Body of pancreas (tissue), 4 donors: ENCODE results near the gene NLGN1. TPM values are rescaled to one million over a fixed set of nuclear protein-coding genes. Genes with fewer than 3 reads are reported as not detected.
"Not testable (repeated sequence)": the region's sequence is repeated elsewhere in the genome, so short reads cannot be mapped to it uniquely, and the experiment has no call there.

Experiments
- ATAC-seq: fragments of 150-250 bp; one replicate; pipeline ENCODE4 v1.9.1; 2016
- DNase-seq, 4 donors: peaks; one replicate each; pipeline ENCODE4 v3.0.0-alpha.2; 2019
- H3K27ac ChIP-seq, 4 donors: fragments of 200-600 bp; sonication (generic); 1 replicate in 3 of 4; 2 replicates in 1 of 4; pipeline versions ENCODE4 v1.5.1 to v1.6.1; 2016 to 2019; ENCODE audit warnings: mild to moderate bottlenecking in 1 of 4, mixed read lengths in 1 of 4, moderate library complexity in 1 of 4
- H3K27me3 ChIP-seq, 2 donors: fragments of 200-600 bp; sonication (generic); one replicate each; pipeline ENCODE4 v1.6.0; 2016; ENCODE audit warnings: mild to moderate bottlenecking in 1 of 2
- H3K36me3 ChIP-seq, 2 donors: fragments of 200-600 bp; sonication (generic); replicated peaks in 1 of 2; 2 replicates each; pipeline ENCODE4 v1.5.1; 2016; ENCODE audit warnings: low read depth in 2 of 2; ENCODE audit not compliant: insufficient read depth in 1 of 2
- H3K4me1 ChIP-seq: fragments of 200-600 bp; sonication (generic); one replicate; pipeline ENCODE4 v1.6.0; 2016
- H3K4me3 ChIP-seq, 2 donors: fragments of 200-600 bp; sonication (generic); 1 replicate in 1 of 2; 2 replicates in 1 of 2; pipeline ENCODE4 v1.5.1; 2016 to 2019
- H3K9me3 ChIP-seq, 3 donors: fragments of 200-600 bp; sonication (generic); 1 replicate in 2 of 3; 2 replicates in 1 of 3; pipeline ENCODE4 v1.5.1; 2016
- POLR2A ChIP-seq, 3 donors: fragments of 450-650 bp; IDR thresholded peaks; one replicate each; pipeline ENCODE4 v1.6.1; 2016; ENCODE audit warnings: antibody characterized with exemption in 3 of 3, mild to moderate bottlenecking in 2 of 3
- WGBS, 2 donors: methylation state at CpG; one replicate each; pipeline ENCODE4 v1.1.5; 2017; 5-methylcytosine and 5-hydroxymethylcytosine counted together
- intact Hi-C: fragments of 100-400 bp; cut with DNase I; formaldehyde crosslinking; loops from one replicate; pipeline ENCODE4 v1.15.1; 2023
- total RNA-seq, 2 donors: library from RNA; depleted of rRNA; stranded (reverse); fragments of >200 nt; gene quantifications; one replicate each; pipeline ENCODE4 v1.1.0, GENCODE V29; 2016
- TF ChIP-seq, protein P1 (sequence below), 7 experiments: fragments of 450-650 bp in 4 of 7; fragments of 200-600 bp in 3 of 7; sonication (generic) in 3 of 7; IDR thresholded peaks; one replicate each; pipeline ENCODE4 v1.5.1; 2016 to 2019; ENCODE audit warnings: antibody characterized with exemption in 7 of 7

Gene NLGN1
- total RNA-seq, 2 donors from 2014 or later: 0.52 to 1.3 TPM

DNA sequence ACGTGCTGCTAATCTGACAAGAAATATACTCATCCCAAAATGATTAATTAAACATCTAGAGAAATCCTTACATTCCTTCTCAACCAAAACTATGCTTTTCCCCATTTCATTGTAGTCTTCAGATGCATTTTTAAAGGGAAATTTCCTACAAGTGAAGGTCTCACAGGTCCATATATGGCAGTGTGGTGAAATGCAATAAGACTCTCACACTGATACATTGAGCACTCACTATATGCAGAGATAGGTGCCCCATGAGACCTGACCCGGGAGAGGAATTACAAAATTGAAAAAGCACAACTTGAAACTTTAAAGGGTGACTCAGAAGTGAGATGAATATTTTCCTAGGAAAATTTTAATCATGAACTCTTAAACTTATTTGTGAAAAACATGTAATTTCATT is 832.4 kb downstream of the NLGN1 start:
- no peaks in the 10 kb centered on the region for H3K9me3 ChIP-seq
- no peak overlapping the region for H3K27ac ChIP-seq
- H3K27me3 ChIP-seq: no peaks in the 10 kb centered on the region
- ATAC-seq (no peak), DNase-seq (no peak)
- intact Hi-C loops: no loop called here
- no peaks in the 10 kb centered on the region for H3K4me1 ChIP-seq
- H3K36me3 ChIP-seq: no peaks in the 10 kb centered on the region
- WGBS, 2 donors: 47 to 70% methylated on average over 2 of the region's 2 CpGs
- H3K4me3 ChIP-seq: no peak overlapping the region
- TF ChIP-seq, protein P1, sequence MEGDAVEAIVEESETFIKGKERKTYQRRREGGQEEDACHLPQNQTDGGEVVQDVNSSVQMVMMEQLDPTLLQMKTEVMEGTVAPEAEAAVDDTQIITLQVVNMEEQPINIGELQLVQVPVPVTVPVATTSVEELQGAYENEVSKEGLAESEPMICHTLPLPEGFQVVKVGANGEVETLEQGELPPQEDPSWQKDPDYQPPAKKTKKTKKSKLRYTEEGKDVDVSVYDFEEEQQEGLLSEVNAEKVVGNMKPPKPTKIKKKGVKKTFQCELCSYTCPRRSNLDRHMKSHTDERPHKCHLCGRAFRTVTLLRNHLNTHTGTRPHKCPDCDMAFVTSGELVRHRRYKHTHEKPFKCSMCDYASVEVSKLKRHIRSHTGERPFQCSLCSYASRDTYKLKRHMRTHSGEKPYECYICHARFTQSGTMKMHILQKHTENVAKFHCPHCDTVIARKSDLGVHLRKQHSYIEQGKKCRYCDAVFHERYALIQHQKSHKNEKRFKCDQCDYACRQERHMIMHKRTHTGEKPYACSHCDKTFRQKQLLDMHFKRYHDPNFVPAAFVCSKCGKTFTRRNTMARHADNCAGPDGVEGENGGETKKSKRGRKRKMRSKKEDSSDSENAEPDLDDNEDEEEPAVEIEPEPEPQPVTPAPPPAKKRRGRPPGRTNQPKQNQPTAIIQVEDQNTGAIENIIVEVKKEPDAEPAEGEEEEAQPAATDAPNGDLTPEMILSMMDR (IDR thresholded peaks at IDR 0.05): no peak
- no peak for TF ChIP-seq POLR2A (IDR thresholded peaks at IDR 0.05)

DNA sequence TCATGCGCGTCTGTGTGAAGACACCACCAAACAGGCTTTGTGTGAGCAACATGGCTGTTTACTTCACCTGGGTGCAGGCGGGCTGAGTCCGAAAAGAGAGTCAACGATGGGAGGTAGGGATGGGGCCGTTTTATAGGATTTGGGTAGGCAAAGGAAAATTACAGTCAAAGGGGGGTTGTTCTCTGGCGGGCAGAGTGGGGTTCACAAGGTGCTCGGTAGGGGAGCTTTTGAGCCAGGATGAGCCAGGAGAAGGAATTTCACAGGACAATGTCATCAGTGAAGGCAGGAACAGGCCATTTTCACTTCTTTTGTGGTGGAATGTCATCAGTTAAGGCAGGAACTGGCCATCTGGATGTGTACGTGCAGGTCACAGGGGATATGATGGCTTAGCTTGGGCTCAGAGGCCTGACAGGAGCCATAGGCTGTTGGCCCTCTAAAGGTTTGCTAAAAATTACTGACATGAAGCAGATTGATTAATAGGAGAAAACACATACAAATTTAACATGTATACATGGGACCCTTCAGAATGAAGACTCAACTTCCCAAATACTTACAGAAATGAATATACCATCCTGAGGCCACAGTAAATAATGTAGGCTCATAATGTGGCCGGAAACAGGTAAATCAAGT is 834.6 kb downstream of the NLGN1 start:
- DNase-seq, intact Hi-C loops, H3K27me3 ChIP-seq, H3K4me3 ChIP-seq, H3K27ac ChIP-seq, H3K36me3 ChIP-seq, H3K9me3 ChIP-seq, H3K4me1 ChIP-seq, ATAC-seq: not testable (repeated sequence)
- 74 to 77% methylated on average over 10 of the region's 10 CpGs for WGBS, 2 donors

DNA sequence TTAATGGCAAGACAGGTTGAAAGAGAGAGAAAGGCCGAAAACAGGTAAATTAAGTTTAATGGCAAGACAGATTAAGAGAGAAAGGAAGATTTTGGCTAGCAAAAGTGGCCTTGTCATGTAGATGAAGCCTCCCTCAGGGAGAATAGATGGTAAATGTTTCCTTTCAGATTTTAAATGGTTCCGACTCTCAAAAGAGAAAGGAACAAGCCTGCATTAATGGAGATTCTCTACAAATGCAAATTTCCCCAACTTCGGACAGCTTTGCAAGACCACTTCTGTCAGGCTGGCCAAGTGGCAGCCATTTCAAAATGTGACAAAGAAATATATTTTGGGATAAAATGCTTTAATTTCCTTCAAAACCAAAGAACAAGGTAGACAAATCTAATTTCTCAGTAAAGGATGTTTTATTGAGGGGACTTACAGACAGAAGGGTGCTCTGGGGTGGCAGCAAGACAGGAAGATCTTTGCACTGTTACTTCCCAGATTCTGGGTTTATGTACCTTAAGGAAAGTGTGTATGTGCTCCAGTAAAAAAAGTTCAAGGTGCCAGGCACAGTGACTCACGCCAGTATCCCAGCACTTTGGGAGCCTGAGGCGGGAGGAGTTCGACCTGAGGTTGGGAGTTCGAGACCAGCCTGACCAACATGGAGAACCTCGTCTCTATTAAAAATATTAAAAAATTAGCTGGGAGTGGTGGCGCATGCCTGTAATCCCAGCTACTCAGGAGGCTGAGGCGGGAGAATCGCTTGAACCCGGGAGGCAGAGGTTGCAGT is 835.3 kb downstream of the NLGN1 start:
- TF ChIP-seq, protein P1 (IDR thresholded peaks at IDR 0.05): no peak
- no peak for TF ChIP-seq POLR2A (IDR thresholded peaks at IDR 0.05)
- Histone ChIP-seq H3K36me3 (no peaks in the 10 kb centered on the region), H3K4me3 (no peak overlapping the region), H3K27me3 (no peaks in the 10 kb centered on the region), H3K27ac (no peak overlapping the region), H3K9me3 (no peaks in the 10 kb centered on the region), H3K4me1 (no peaks in the 10 kb centered on the region)
- ATAC-seq (no peak), DNase-seq (no peak)
- intact Hi-C loops: no loop called here
- WGBS, 2 donors: 80 to 82% methylated on average over 12 of the region's 12 CpGs

DNA sequence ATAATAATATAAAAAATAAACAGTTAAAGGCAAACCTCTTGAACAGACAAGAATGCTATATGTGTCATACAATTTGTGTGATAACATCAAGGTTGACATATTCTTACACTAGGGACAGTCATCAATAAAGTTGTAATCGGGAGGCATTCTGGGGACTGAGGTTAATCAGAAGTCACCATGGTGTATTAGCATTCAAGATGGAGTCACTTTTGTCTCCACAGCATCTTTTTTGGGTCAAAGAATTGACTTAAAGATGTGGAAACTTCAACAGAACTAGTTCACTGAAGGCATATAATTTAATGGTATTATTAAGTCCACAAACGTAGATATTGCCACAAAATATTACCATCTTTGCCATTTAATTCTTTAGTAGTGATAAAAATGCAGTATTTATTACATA is 836.0 kb downstream of the NLGN1 start:
- Histone ChIP-seq H3K4me1 (no peaks in the 10 kb centered on the region), H3K36me3 (no peaks in the 10 kb centered on the region), H3K4me3 (no peak overlapping the region), H3K9me3 (no peaks in the 10 kb centered on the region), H3K27me3 (no peaks in the 10 kb centered on the region), H3K27ac (no peak overlapping the region)
- DNase-seq (no peak), ATAC-seq (no peak)
- WGBS, 2 donors: 66 to 83% methylated on average over 2 of the region's 2 CpGs
- TF ChIP-seq, protein P1 (IDR thresholded peaks at IDR 0.05): no peak
- intact Hi-C loops: no loop called here

DNA sequence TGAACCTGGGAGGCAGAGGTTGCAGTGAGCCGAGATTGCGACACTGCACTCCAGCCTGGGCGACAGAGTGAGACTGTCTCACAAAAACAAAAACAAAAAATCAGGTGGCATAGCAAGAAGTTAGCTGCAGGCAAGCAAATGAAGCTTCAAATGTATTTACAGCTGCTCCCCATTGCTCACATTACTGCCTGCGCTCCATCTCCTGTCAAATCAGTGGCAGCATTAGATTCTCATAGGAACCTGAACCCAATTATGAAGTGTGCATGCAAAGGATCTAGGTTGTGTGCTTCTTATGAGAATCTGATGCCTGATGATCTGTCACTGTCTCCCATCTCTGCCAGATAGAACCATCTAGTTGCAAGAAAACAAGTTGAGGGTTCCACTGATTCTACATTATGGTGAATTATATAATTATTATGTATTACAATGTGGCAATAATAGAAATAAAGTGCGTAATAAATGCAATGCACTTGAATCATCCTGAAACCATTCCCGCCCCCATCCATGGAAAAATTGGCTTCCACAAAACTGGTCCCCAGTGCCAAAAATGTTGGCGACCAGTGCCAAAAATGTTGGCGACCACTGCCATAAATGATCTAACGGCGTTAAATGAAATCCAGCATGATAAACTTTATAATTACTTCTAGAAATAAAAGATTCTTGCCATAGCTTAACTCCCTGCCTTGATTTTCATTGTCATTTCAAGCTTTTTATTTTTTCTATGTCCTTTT is 844.9 kb downstream of the NLGN1 start:
- Histone ChIP-seq H3K4me3 (no peak overlapping the region), H3K9me3 (no peaks in the 10 kb centered on the region), H3K27me3 (no peaks in the 10 kb centered on the region), H3K36me3 (no peaks in the 10 kb centered on the region), H3K4me1 (no peaks in the 10 kb centered on the region), H3K27ac (no peak overlapping the region)
- ATAC-seq (no peak), DNase-seq (no peak)
- TF ChIP-seq, protein P1 (IDR thresholded peaks at IDR 0.05): no peak
- no peak for TF ChIP-seq POLR2A (IDR thresholded peaks at IDR 0.05)
- 84 to 88% methylated on average over 10 of the region's 10 CpGs for WGBS, 2 donors
- intact Hi-C loops: no loop called here
